ENCODE data around the gene ARL5B.
A peak's percentile ranks its signal among the peaks of the same experiment; 100 is the strongest.

ARL5B gene

DNA sequence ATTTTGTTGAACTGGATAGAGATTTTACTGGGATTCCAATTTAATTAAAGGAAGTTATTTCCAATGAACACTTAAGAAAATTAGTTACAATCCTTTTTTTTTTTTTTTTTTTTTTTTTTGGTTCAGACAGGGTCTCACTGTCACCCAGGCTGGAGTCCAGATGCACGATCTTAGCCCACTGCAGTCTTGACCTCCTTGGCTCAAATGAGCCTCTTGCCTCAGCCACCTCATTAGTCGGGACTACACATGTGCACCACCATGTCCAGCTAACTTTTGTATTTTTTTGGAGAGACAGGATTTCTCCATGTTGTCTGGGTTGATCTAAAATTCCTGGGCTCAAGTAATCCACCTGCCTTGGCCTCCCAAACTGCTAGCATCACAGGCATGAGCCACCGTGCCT is 2.5 kb upstream of the ARL5B start:
- no peak overlapping the region for H3K27ac ChIP-seq
- no peak for DNase-seq (ENCODE audit: low read depth, low spot score)

GRCh38 chr10:18658271-18659124 is 733 bp upstream of the ARL5B start:
- no peak for DNase-seq (ENCODE audit: low read depth, low spot score)
- peak overlapping the region; percentile 95 for H3K27ac ChIP-seq

DNA sequence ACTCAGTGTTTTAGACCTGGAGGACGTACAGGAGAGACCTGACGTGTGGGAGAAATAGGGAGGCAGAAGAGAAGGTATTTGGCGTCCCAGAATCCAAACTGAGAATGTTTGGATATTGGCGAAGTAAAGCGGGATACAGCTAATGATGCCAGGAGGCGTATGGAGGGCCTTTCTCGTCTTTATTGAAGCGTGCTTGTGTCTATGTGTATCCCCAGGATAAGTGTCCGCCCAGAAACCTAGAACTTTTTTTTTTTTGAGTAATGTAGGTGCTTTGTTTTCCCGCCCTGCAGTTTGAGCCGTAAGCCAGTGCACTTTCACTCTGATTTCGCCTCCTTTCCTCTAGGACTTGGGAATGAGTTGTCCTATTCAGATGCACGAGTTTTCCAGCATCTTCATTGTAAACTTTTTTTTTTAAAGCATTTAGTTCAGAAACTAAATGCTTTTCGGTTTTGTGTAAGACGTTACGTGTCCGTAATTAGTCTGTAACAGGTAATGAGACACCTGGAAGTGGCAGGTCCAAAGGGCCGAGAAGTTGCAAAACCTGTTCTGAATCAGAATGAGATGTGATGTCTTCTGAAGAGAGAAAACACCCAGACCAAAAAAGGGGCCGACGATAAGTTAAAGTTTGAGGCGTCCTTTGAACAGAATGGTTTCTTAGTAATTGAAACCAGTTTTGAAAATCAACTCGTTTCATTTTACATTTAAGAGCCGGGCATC is 746 bp downstream of the ARL5B start:
- peak; percentile 50 for DNase-seq (ENCODE audit: low read depth, low spot score)
- peak overlapping the region; percentile 95 for H3K27ac ChIP-seq

DNA sequence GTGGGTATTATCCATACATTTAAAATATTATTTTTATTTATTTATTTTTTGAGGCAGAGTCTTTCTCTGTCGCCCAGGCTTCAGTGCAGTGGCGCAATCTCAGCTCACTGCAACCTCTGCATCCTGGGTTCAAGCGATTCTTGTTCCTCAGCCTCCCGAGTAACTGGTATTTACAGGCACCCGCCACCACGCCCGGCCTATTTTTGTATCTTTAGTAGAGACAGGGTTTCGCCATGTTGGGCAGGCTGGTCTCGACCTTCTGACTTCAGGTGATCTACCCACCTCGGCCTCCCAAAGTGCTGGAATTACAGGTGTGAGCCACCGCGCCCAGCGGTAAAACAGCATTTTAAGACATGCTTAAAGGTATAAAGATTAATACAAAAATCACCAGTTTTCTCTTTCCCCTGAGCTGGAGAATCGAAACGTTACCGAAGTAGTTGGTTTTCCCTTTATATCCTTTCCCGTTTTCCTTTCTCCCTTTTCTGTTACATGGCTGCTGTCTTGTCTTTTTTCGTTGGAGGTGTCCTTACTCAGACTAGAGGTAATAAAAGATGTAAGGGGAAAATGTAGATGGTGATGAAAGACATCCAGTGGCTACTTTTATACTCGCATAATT is 1.7 kb downstream of the ARL5B start:
- peak overlapping the region; percentile 95 for H3K27ac ChIP-seq
- no peak for DNase-seq (ENCODE audit: low read depth, low spot score)

- peak overlapping the region; percentile 76 for H3K27ac ChIP-seq
- DNase-seq (ENCODE audit: low read depth, low spot score) = no peak
Measured at GRCh38 chr10:18664841-18665478, 5.7 kb downstream of the ARL5B start.

DNA sequence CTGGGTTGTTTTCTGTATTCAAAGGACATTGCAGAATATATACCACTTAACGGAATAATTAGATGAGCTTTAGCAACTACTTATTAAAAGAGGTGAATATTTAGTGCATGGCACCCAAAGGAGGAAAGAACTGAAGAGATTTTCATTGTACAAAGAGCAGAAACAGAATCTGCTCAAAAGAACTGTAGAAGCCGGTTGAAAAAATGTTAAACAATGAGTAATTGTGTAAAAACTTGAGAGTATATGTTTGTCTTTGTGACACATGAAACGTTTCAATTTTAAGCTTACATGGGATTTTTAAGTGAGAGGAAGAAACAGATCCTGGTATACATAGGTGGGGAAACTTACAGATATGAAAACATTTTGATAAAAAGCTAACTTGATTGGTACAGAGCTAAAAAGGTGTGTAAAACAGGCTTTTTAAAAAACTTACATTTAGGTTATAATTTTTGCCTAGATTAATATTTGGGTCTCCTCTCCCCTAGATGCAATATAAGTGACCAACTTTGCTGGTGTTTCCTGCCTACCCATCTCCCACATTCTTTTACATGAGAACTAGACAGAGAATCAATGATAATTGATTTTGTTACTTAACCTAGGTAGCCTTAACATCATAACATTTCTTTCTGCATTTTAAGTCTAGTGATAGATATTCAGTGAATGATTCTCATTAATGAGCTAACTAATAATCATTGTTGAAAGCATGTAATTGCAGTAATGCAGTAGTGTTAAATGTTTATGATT is 6.8 kb downstream of the ARL5B start:
- peak overlapping the region; percentile 76 for H3K27ac ChIP-seq
- no peak for DNase-seq (ENCODE audit: low read depth, low spot score)

DNA sequence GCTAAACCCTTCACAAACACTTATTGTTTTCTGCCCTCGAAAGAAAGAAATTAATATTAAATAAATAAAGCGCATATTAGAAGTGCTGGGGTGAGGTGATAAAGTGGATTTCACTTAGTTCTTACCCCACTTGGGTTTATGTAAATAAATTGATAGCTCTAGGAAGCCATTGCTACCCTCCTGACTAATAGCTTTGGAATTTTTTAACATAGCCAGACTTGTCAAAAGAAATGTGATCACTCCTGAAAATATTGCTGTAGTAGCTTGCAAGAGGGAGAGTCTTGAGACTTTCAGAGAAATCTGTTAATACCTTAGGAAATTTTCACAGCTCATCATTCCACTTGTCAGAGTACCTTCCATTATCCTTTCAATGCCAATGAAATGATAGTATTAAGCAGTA is 7.6 kb downstream of the ARL5B start:
- peak; percentile 48 for DNase-seq (ENCODE audit: low read depth, low spot score)
- peak overlapping the region; percentile 76 for H3K27ac ChIP-seq

DNA sequence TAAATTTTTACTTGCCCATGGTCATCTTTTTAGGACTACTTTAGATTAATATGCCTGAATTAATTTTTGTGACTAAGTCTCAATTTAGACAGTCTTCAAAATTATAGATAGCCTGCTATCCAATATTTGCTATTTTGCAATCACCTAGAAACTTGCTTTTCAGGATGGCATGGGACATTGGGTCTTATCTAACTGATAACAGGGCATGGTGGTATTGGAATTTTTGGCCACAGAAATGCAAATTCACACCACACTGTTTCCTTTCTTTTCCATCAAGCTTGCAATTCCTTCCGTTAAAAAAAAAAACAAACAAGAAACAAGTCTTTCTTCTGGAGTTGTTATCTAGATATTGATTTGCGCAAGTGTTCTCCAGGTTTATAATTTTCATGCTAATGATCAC is 8.8 kb downstream of the ARL5B start:
- DNase-seq (ENCODE audit: low read depth, low spot score) = no peak
- H3K27ac ChIP-seq = peak overlapping the region; percentile 76

GRCh38 chr10:18675086-18675801 is 16.0 kb downstream of the ARL5B start:
- DNase-seq (ENCODE audit: low read depth, low spot score) = no peak

DNA sequence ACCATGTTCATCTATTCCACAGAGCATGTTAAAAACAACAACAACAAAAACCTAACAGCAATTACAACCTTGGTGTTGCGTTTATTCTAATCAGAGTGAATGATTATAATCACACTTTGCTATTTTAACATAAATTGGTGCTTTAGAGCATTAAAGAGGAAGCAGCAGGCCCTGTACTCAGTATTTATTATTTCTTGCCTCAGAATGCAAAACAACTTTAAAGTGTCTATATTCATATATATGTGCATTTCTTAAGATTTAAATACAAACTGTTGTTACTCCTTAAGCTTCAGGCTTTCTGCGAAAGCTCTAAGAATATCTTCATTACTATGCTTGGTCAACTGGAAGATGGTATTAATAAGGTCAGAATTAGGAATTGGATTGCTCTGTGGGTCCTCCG is 21.5 kb downstream of the ARL5B start:
- H3K27ac ChIP-seq = peak overlapping the region; percentile 92
- DNase-seq (ENCODE audit: low read depth, low spot score) = no peak

More at GRCh38 chr10:18675086-18675801, 16.0 kb downstream of the ARL5B start:
- no peak overlapping the region for H3K27ac ChIP-seq

GRCh38 chr10:18681366-18681765 is 22.1 kb downstream of the ARL5B start:
- no peak for DNase-seq (ENCODE audit: low read depth, low spot score)
- peak overlapping the region; percentile 92 for H3K27ac ChIP-seq

- no peak for DNase-seq (ENCODE audit: low read depth, low spot score)
Measured at GRCh38 chr10:18681971-18682411, 22.8 kb downstream of the ARL5B start.

DNA sequence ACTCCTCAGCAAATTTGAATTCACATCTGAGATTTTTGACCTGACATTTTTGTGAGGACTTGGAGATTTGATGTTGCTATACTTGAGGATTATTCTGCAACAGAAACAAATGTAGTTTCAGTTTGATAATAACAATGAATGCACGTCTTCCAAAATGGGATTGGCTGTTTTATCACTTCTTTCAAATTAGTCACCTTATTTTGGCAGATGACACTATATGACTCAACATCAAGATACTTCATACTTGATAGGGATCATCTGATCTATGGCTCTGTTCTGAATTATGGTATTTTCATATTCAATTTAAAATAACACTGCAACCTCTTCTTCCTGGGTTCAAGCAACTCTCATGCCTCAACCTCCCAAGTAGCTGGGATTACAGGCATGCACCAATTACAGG is 24.2 kb downstream of the ARL5B start:
- no peak for DNase-seq (ENCODE audit: low read depth, low spot score)
- peak overlapping the region; percentile 92 for H3K27ac ChIP-seq

More at GRCh38 chr10:18681971-18682411, 22.8 kb downstream of the ARL5B start:
- peak overlapping the region; percentile 92 for H3K27ac ChIP-seq

GRCh38 chr10:18684416-18684815 is 25.2 kb downstream of the ARL5B start:
- no peak for DNase-seq (ENCODE audit: low read depth, low spot score)
- H3K27ac ChIP-seq = no peak overlapping the region

DNA sequence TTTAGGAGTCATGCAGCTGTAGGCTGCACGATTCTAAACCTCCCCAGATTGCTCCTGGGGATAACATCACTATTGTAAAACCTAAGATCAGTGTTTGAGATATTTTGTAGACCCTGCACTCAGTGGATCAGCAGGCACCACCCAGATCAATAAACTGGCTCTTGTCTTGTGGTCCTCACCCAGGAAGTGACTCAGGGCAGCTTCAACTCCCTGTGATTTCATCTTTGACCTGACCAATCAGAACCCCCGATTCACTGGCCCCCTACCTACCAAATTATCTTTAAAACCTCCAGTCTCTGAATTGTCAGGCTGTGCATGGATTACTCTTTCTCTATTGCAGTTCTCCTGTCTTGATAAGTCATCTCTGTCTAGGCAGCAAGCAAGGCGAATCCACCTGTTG is 25.7 kb downstream of the ARL5B start:
- no peak overlapping the region for H3K27ac ChIP-seq
- DNase-seq (ENCODE audit: low read depth, low spot score) = no peak

- no peak for DNase-seq (ENCODE audit: low read depth, low spot score)
- no peak overlapping the region for H3K27ac ChIP-seq
Measured at GRCh38 chr10:18685555-18685954, 26.3 kb downstream of the ARL5B start.

- no peak overlapping the region for H3K27ac ChIP-seq
- DNase-seq (ENCODE audit: low read depth, low spot score) = no peak
Measured at GRCh38 chr10:18687195-18687594, 28.0 kb downstream of the ARL5B start.

DNA sequence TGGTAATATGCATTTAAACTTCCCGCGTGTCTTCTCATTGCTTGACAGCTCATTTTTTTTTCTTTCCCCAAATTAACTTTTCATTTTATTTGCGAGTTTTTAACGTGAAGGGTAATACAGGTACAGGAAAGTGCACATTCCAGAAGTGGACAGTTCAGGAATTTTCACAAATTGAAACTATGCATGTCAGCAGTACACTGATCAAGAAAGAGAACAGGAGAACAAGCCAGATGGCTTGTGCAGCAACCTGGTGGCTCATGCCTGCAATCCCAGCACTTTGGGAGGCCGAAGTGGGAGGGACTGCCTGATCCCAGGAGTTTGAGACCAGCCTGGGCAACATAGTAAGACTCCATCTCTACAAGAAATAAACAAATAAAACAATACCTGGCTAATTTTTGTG is 28.5 kb downstream of the ARL5B start:
- H3K27ac ChIP-seq = no peak overlapping the region
- no peak for DNase-seq (ENCODE audit: low read depth, low spot score)

- DNase-seq (ENCODE audit: low read depth, low spot score) = no peak
- H3K27ac ChIP-seq = no peak overlapping the region
Measured at GRCh38 chr10:18689498-18689897, 30.3 kb downstream of the ARL5B start.

Measured in epithelial cell of prostate (primary cell).